Raji (cell line): ENCODE measurements around the gene P2RX3.

ENCODE experiments used
- POLR2A ChIP-seq: IDR thresholded peaks from 2 replicates; pipeline ENCODE4 v1.6.1; 2011; ENCODE audit warnings: low read depth, low read length, control low read depth; ENCODE audit not compliant: insufficient read depth

Gene P2RX3

GRCh38 chr11:57349491-57350274, 11.5 kb downstream of the P2RX3 start:
- no peak for TF ChIP-seq POLR2A

- TF ChIP-seq POLR2A, result no peak
Measured at GRCh38 chr11:57353036-57353435, 14.9 kb downstream of the P2RX3 start.

- no peak for TF ChIP-seq POLR2A
Measured at GRCh38 chr11:57353446-57353845, 15.3 kb downstream of the P2RX3 start.

- no peak for TF ChIP-seq POLR2A
Measured at GRCh38 chr11:57353852-57354251, 15.7 kb downstream of the P2RX3 start.

GRCh38 chr11:57354699-57355098, 16.5 kb downstream of the P2RX3 start:
- no peak for TF ChIP-seq POLR2A

GRCh38 chr11:57356268-57356667, 18.1 kb downstream of the P2RX3 start:
- no peak for TF ChIP-seq POLR2A

GRCh38 chr11:57357310-57357709, 19.2 kb downstream of the P2RX3 start:
- TF ChIP-seq POLR2A, result no peak

GRCh38 chr11:57357856-57358255, 19.7 kb downstream of the P2RX3 start:
- no peak for TF ChIP-seq POLR2A

- no peak for TF ChIP-seq POLR2A
Measured at GRCh38 chr11:57358543-57358961, 20.4 kb downstream of the P2RX3 start.

- TF ChIP-seq POLR2A, result no peak
Measured at GRCh38 chr11:57358991-57359390, 20.8 kb downstream of the P2RX3 start.

GRCh38 chr11:57359396-57359795, 21.2 kb downstream of the P2RX3 start:
- no peak for TF ChIP-seq POLR2A

GRCh38 chr11:57359896-57360690, 21.9 kb downstream of the P2RX3 start:
- no peak for TF ChIP-seq POLR2A

- TF ChIP-seq POLR2A, result no peak
Measured at GRCh38 chr11:57360991-57361390, 22.8 kb downstream of the P2RX3 start.

GRCh38 chr11:57361926-57362325, 23.8 kb downstream of the P2RX3 start:
- TF ChIP-seq POLR2A, result no peak

- TF ChIP-seq POLR2A, result no peak
Measured at GRCh38 chr11:57363131-57364080, 25.3 kb downstream of the P2RX3 start.
